D721Med (cell line): ENCODE results near the gene ELOVL1.

Source experiments
- DNase-seq: peaks from one replicate; pipeline ENCODE4 v3.0.0; 2011; ENCODE audit warnings: low spot score; ENCODE audit not compliant: insufficient read length
- FAIRE-seq: peaks from 2 replicates; lab custom pipeline; 2011; peaks lifted over from hg19 to GRCh38; lab: Jason Lieb, UNC
- CTCF ChIP-seq: IDR thresholded peaks from 2 replicates; pipeline ENCODE4 v1.5.1; 2012; ENCODE audit warnings: mild to moderate bottlenecking, control low read depth; ENCODE audit not compliant: insufficient read depth; ENCODE audit errors: missing control alignments

The ELOVL1 gene

DNA sequence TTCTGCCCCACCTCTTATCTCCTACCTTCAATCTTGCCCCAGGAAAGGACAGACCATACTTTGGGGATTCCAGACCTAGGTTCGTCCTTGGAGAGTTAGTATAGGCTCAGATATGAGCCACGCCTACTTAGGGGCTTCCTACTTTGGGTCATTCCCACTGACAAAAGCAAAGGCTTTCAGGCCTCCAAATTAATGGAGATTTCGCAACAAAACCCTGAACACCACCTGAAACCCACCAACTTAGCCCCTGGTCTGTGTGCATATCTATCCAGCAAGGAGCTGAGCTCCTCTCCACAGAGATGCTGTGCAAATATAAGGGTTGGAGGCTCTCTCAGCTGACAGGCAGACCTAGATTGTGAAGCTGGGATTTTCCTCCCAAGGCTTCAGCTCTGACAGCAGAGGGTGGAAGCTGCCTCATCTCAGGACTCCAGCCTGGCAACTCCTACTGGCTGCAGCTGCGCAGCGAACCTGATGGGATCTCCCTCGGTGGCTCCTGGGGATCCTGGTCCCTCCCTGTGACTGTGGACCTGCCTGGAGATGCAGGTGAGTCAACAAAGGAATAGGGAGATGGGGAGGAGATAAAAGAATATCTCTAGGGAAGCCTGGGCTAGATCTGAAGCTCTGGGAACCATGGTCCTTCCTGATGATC is 28.1 kb downstream of the ELOVL1 start:
- FAIRE-seq (no peak), DNase-seq (no peak)
- no peak for TF ChIP-seq CTCF

- no peak for TF ChIP-seq CTCF
- FAIRE-seq (no peak), DNase-seq (no peak)
These were observed 29.8 kb downstream of the ELOVL1 start for GRCh38 chr1:43338001-43338400.

DNA sequence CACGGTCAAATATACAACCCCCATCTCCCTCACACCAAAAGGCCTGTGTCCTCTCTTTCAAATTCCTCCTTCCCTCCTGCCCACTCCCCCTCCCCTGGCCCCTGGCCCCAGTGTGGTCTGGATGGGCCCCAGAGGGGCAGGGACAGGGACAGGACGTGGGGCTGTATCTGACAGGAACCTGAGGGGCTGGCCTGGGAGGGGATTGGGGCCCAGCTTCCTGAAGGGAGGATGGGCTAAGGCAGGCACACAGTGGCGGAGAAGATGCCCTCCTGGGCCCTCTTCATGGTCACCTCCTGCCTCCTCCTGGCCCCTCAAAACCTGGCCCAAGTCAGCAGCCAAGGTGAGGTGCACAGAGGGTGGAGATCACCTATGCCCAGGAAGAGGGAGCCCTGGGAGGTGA is 30.2 kb downstream of the ELOVL1 start, which contains the start of gene MPL:
MPL (plus strand) TSS at position 231 of the 400 bp plus-strand sequence; CDS start at position 262, 31 bp downstream.
- no peak for TF ChIP-seq CTCF
- no peak for FAIRE-seq
- no peak for DNase-seq

- TF ChIP-seq CTCF, result no peak
- no peak for DNase-seq
- no peak for FAIRE-seq
These were observed 33.2 kb downstream of the ELOVL1 start for GRCh38 chr1:43334453-43335205.

- FAIRE-seq (no peak), DNase-seq (no peak)
- TF ChIP-seq CTCF, result no peak
These were observed 36.1 kb downstream of the ELOVL1 start for GRCh38 chr1:43331688-43332087.

DNA sequence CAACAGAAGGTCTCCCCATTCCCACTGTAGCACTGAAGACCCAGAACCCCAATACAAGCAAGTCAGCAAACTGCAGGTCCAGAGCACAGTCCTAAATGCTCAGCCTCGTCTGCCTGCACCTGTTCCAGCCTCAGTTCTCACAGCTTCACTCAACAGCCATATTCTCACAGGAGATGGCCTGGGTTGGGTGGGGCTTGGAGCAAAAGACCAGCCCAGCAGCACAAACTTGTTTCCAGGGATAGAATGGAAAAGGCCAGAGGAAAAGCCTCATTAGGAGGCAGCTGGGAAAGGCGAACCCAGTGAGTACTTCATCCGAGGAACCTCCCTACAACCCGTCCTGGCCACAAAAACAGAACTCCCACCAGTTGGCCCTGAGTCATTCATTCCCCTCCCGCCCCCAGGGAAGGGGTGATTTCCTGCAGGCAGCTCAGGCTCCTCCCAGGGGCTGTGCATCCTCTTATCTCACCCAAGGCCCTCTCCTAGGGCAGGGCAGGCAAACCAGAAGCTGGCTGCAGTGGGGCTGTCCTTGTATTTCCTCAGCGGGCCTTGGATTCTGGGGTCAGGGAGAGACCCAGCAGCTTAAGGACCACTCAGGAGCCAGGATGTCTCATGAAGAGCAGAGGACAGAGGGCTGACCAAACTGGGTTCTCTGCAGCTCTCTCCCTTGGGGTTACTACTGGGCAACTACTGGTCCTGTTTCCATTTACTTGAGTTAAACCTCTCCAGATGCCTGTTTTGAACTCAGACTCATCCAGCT is 37.6 kb downstream of the ELOVL1 start:
- FAIRE-seq (no peak), DNase-seq (no peak)
- no peak for TF ChIP-seq CTCF
